Fibroblast of lung (primary cell): ENCODE results near the gene TBC1D5. TPM values are rescaled to one million over a fixed set of nuclear protein-coding genes. Genes with fewer than 3 reads are reported as not detected.
"Not testable (repeated sequence)": the region's sequence is repeated elsewhere in the genome, so short reads cannot be mapped to it uniquely, and the experiment has no call there.

Source experiments
- DNase-seq, 2 donors: peaks; one replicate each; pipeline versions ENCODE4 v3.0.0 to v3.0.0-alpha.2; 2010; ENCODE audit warnings: low read depth in 2 of 2
- H2AFZ ChIP-seq: 2 replicates; pipeline ENCODE4 v1.5.1; 2012; ENCODE audit warnings: low read length, control low read depth, inconsistent platforms
- H3K27ac ChIP-seq: 2 replicates; pipeline ENCODE4 v1.5.1; 2011; ENCODE audit warnings: low read length, control low read depth; ENCODE audit not compliant: insufficient read depth
- H3K27me3 ChIP-seq: 2 replicates; pipeline ENCODE4 v1.5.1; 2011; ENCODE audit warnings: mild to moderate bottlenecking, low read length; ENCODE audit not compliant: control insufficient read depth, insufficient read depth
- H3K36me3 ChIP-seq: 2 replicates; pipeline ENCODE4 v1.5.1; 2011; ENCODE audit warnings: low read length; ENCODE audit not compliant: control insufficient read depth, insufficient read depth
- H3K4me1 ChIP-seq: 2 replicates; pipeline ENCODE4 v1.5.1; 2011; ENCODE audit warnings: low read length; ENCODE audit not compliant: control insufficient read depth, insufficient read depth; ENCODE audit errors: extremely low read depth
- H3K4me2 ChIP-seq: 2 replicates; pipeline ENCODE4 v1.5.1; 2011; ENCODE audit warnings: low read length, control low read depth; ENCODE audit not compliant: insufficient read depth; ENCODE audit errors: extremely low read depth
- H3K4me3 ChIP-seq, 4 experiments: fragments of 200-600 bp in 1 of 4; sonication (generic) in 1 of 4; replicated peaks in 1 of 4; 2 replicates each; pipeline ENCODE4 v1.5.1; 2011 to 2016; ENCODE audit warnings: low read length in 4 of 4, low read depth in 3 of 4, mild to moderate bottlenecking in 3 of 4, control low read depth in 2 of 4, inconsistent platforms in 1 of 4, mixed read lengths in 1 of 4; ENCODE audit not compliant: insufficient read depth in 1 of 4; ENCODE audit errors: control extremely low read depth in 1 of 4
- H3K79me2 ChIP-seq: 2 replicates; pipeline ENCODE4 v1.5.1; 2012; ENCODE audit warnings: mild to moderate bottlenecking, low read length, inconsistent platforms; ENCODE audit not compliant: control insufficient read depth, insufficient read depth
- H3K9ac ChIP-seq: 2 replicates; pipeline ENCODE4 v1.5.1; 2011; ENCODE audit warnings: mild to moderate bottlenecking, low read length, control low read depth; ENCODE audit not compliant: insufficient read depth
- H3K9me3 ChIP-seq: 2 replicates; pipeline ENCODE4 v1.5.1; 2012; ENCODE audit warnings: low read depth, low read length; ENCODE audit not compliant: control insufficient read depth, insufficient read depth
- H4K20me1 ChIP-seq: 2 replicates; pipeline ENCODE4 v1.5.1; 2011; ENCODE audit warnings: low read length; ENCODE audit not compliant: control insufficient read depth, insufficient read depth; ENCODE audit errors: extremely low read depth
- EZH2 ChIP-seq: IDR thresholded peaks from 2 replicates; pipeline ENCODE4 v1.5.1; 2012; ENCODE audit warnings: low read length, control low read depth, mild to moderate bottlenecking; ENCODE audit errors: missing control alignments
- polyA plus RNA-seq, 2 donors: library from polyadenylated mRNA; depleted of rRNA in 1 of 2; stranded (reverse) in 1 of 2; unstranded in 1 of 2; fragments of >200 nt; gene quantifications; 2 replicates each; pipeline ENCODE4 v1.2.1, GENCODE V29; 2011 to 2012; ENCODE audit warnings: missing spikeins in 1 of 2
- total RNA-seq: library from RNA; depleted of rRNA; stranded (reverse); fragments of >200 nt; gene quantifications from 2 replicates; pipeline ENCODE4 v1.2.1, GENCODE V29; 2014
- TF ChIP-seq, protein P1 (sequence below), 2 donors: IDR thresholded peaks in 1 of 2; conservative IDR thresholded peaks in 1 of 2; 1 replicate in 1 of 2; 2 replicates in 1 of 2; pipeline ENCODE4 v1.5.1; 2011 to 2012; ENCODE audit warnings: low read length in 2 of 2, control low read depth in 1 of 2, inconsistent platforms in 1 of 2, low read depth in 1 of 2, mild to moderate bottlenecking in 1 of 2

TBC1D5 gene
- total and polyA plus RNA-seq, 2 donors (not counting 1 experiment from before 2014, with no cell fraction given): 43.6 to 129 TPM

DNA sequence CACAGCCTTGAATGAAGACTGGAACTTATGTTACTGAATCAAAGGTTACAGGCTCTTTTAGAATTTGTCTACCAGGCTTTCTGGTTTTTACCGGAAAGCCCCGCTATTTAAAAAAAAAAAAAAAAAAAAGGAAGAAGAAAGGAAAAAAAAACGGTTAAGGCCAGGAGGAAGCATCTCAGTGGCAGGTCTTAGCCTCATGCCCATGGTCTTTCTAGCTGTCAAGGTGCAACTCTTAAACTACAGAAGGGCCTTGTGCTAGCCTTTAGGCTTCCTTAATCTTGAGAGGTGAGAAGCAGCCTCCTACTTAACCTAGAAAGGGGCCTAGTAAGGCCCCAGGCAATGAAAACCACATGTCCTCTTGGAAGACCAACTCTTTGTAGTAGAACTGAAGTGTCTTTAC is 77.5 kb downstream of the TBC1D5 start:
- Histone ChIP-seq H3K4me1 (no peaks in the 10 kb centered on the region), H2AFZ (no peak overlapping the region), H3K27me3 (no peaks in the 10 kb centered on the region), H4K20me1 (no peaks in the 10 kb centered on the region), H3K79me2 (no peaks in the 10 kb centered on the region), H3K4me2 (no peak overlapping the region), H3K27ac (no peak overlapping the region), H3K9me3 (no peaks in the 10 kb centered on the region), H3K4me3 (no peak overlapping the region), H3K36me3 (no peaks in the 10 kb centered on the region), H3K9ac (no peak overlapping the region)
- DNase-seq: no peak
- TF ChIP-seq, protein P1, sequence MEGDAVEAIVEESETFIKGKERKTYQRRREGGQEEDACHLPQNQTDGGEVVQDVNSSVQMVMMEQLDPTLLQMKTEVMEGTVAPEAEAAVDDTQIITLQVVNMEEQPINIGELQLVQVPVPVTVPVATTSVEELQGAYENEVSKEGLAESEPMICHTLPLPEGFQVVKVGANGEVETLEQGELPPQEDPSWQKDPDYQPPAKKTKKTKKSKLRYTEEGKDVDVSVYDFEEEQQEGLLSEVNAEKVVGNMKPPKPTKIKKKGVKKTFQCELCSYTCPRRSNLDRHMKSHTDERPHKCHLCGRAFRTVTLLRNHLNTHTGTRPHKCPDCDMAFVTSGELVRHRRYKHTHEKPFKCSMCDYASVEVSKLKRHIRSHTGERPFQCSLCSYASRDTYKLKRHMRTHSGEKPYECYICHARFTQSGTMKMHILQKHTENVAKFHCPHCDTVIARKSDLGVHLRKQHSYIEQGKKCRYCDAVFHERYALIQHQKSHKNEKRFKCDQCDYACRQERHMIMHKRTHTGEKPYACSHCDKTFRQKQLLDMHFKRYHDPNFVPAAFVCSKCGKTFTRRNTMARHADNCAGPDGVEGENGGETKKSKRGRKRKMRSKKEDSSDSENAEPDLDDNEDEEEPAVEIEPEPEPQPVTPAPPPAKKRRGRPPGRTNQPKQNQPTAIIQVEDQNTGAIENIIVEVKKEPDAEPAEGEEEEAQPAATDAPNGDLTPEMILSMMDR (conservative IDR thresholded peaks at IDR 0.05 in 1 of 2, IDR thresholded peaks at IDR 0.05 in 1 of 2; ENCODE audit: low read depth in 1 of 2, low read length in 2 of 2): no peak
- no peak for TF ChIP-seq EZH2

DNA sequence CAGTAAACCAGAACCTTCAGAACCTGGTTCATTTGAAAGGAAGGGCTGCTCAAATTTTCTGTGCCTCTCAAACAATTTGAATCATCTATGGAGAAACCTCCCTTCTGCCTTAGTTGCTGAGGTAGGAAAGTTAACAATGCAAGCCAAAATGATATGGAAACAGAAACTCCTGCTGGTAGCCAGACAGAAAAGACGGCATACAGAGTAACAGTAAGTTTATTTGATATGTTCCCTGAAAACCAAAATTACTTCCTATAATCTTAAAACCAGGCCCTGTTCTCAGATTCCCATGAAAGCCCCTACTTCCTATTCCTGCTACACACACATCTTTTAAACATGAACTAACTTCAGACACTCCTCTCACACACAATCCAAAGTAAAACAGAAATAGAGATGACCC is 86.2 kb downstream of the TBC1D5 start:
- Histone ChIP-seq H3K4me3 (no peak overlapping the region), H3K9ac (no peak overlapping the region), H4K20me1 (no peaks in the 10 kb centered on the region), H2AFZ (no peak overlapping the region), H3K79me2 (no peaks in the 10 kb centered on the region), H3K4me2 (no peak overlapping the region), H3K4me1 (no peaks in the 10 kb centered on the region), H3K27me3 (no peaks in the 10 kb centered on the region), H3K36me3 (no peaks in the 10 kb centered on the region), H3K27ac (no peak overlapping the region), H3K9me3 (no peaks in the 10 kb centered on the region)
- no peak for DNase-seq
- no peak for TF ChIP-seq EZH2
- TF ChIP-seq, protein P1 (conservative IDR thresholded peaks at IDR 0.05 in 1 of 2, IDR thresholded peaks at IDR 0.05 in 1 of 2; ENCODE audit: low read depth in 1 of 2, low read length in 2 of 2): no peak

DNA sequence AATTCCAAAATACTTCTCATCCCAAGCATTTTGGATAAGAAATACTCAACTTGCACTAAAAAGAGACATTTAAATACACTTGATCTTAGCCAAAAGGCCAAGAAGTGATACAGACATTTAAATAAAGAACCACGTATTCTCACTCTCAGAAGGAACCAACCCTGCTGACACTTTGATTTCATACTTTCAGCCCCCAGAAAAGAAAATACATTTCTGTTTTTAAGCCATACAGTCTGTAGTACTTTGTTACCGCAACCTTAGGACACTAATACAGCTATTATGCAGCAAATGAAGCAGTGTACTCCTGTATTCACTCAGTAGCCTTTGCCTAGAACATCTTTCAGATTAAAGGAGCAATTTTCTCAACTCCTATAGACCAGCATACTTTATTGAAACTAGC is 86.7 kb downstream of the TBC1D5 start:
- TF ChIP-seq EZH2: no peak
- TF ChIP-seq, protein P1 (conservative IDR thresholded peaks at IDR 0.05 in 1 of 2, IDR thresholded peaks at IDR 0.05 in 1 of 2; ENCODE audit: low read depth in 1 of 2, low read length in 2 of 2): no peak

DNA sequence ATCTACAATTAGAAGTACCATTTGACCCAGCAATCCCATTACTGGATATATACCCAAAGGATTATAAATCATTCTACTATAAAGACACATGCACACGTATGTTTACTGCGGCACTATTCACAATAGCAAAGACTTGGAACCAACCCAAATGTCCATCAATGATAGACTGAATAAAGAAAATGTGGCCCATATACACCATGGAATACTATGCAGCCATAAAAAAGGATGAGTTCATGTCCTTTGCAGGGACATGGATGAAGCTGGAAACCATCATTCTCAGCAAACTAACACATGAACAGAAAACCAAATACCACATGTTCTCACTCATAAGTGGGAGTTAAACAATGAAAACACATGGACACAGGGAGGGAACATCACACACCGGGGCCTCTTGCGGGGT is 92.7 kb downstream of the TBC1D5 start:
- not testable (repeated sequence) for H3K79me2 ChIP-seq, H3K4me2 ChIP-seq, DNase-seq, H3K4me1 ChIP-seq, H3K36me3 ChIP-seq, H4K20me1 ChIP-seq, H3K27me3 ChIP-seq, H3K9ac ChIP-seq, H3K9me3 ChIP-seq, H3K4me3 ChIP-seq, H2AFZ ChIP-seq, H3K27ac ChIP-seq

More for the DNA sequence above, 86.7 kb downstream of the TBC1D5 start:
- H3K9ac ChIP-seq: no peak overlapping the region
- H3K27ac ChIP-seq: no peak overlapping the region
- H4K20me1 ChIP-seq: no peaks in the 10 kb centered on the region
- no peak overlapping the region for H2AFZ ChIP-seq
- no peaks in the 10 kb centered on the region for H3K4me1 ChIP-seq
- H3K27me3 ChIP-seq: no peaks in the 10 kb centered on the region
- H3K79me2 ChIP-seq: no peaks in the 10 kb centered on the region
- no peaks in the 10 kb centered on the region for H3K36me3 ChIP-seq
- no peak for DNase-seq
- H3K4me2 ChIP-seq: no peak overlapping the region
- H3K9me3 ChIP-seq: no peaks in the 10 kb centered on the region
- H3K4me3 ChIP-seq: no peak overlapping the region

DNA sequence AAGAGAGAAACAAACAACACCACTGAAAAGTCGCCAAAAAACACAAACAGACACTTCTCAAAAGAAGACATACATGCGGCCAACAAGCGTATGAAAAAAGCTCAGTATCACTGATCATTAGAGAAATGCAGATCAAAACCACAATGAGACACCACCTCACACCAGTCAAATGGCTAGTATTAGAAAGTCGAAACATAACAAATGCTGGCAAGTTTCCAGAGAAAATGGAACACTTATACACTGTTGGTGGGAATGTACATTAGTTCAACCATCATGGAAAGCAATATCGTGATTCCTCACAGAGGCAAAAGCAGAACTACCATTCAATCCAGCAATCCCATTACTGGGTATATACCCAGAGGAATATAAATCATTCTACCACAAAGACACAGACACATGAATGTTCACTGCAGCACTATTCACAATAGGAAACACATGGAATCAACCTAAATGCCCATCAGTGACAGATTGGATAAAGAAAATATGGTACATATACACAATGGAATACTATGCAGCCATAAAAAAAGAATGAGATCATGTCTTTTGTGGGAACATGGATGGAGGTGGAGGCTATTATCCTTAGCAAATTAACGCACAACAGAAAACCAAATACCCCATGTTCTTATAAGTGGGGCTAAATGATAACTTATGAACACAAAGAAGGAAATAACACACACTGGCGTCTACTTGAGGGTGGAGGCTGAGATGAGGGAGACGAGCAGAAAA is 93.6 kb downstream of the TBC1D5 start:
- H3K4me2 ChIP-seq, H3K27me3 ChIP-seq, H4K20me1 ChIP-seq, H3K36me3 ChIP-seq, H3K9ac ChIP-seq, H3K27ac ChIP-seq, H3K4me3 ChIP-seq, DNase-seq, H3K4me1 ChIP-seq, H3K9me3 ChIP-seq, H3K79me2 ChIP-seq, H2AFZ ChIP-seq: not testable (repeated sequence)
